Cardiac fibroblast (primary cell): ENCODE measurements around the gene TRIM8.
A peak's percentile ranks its signal among the peaks of the same experiment; 100 is the strongest.

Experiments used
- DNase-seq, 2 donors: peaks; one replicate each; pipeline versions ENCODE4 v3.0.0 to v3.0.0-alpha.2; 2010; ENCODE audit warnings: low read depth in 2 of 2
- H3K4me3 ChIP-seq, 2 donors: replicated peaks in 1 of 2; 1 replicate in 1 of 2; 2 replicates in 1 of 2; pipeline ENCODE4 v1.5.1; 2011; ENCODE audit warnings: low read depth in 2 of 2, low read length in 2 of 2, mild to moderate bottlenecking in 2 of 2, moderate library complexity in 1 of 2
- TF ChIP-seq, protein P1 (sequence below): IDR thresholded peaks from one replicate; pipeline ENCODE4 v1.5.1; 2011; ENCODE audit warnings: low read depth, mild to moderate bottlenecking, low read length, inconsistent platforms

The TRIM8 gene

DNA sequence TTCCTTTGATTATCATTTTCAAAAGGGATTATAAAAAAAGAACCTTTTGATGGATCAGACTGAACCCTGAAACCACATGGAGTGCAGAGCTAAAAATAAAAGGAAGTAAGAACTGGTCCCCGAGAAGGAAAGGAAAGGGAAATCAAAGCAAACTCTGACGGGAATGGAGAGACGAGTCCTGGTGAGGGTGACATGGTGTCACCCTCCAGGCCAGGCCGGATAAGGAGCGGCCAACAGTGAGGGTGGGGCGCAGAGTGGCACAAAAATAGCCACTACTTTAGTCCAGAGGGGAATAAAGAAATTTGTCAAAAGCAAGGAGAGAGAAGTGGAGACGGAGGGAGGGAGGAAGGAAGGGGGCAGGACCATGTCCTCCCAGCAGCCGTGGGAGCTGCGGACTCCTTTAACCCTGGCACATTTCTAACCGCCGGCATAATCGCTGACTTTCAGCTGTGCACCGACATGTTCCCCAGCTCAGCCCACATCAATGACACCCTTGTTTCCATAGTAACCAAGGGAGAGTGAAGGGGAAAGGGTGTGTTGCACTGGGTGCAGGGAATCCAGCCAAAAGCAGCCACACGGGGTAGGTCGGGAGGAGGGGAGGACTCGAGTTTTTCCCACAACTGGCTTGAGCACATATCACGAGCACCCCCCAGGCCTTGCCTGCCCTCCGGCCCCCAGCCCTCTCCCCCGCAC, 29.7 kb downstream of the TRIM8 start:
- peak; percentile 83 to 88 for DNase-seq
- TF ChIP-seq, protein P1, sequence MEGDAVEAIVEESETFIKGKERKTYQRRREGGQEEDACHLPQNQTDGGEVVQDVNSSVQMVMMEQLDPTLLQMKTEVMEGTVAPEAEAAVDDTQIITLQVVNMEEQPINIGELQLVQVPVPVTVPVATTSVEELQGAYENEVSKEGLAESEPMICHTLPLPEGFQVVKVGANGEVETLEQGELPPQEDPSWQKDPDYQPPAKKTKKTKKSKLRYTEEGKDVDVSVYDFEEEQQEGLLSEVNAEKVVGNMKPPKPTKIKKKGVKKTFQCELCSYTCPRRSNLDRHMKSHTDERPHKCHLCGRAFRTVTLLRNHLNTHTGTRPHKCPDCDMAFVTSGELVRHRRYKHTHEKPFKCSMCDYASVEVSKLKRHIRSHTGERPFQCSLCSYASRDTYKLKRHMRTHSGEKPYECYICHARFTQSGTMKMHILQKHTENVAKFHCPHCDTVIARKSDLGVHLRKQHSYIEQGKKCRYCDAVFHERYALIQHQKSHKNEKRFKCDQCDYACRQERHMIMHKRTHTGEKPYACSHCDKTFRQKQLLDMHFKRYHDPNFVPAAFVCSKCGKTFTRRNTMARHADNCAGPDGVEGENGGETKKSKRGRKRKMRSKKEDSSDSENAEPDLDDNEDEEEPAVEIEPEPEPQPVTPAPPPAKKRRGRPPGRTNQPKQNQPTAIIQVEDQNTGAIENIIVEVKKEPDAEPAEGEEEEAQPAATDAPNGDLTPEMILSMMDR = no peak

DNA sequence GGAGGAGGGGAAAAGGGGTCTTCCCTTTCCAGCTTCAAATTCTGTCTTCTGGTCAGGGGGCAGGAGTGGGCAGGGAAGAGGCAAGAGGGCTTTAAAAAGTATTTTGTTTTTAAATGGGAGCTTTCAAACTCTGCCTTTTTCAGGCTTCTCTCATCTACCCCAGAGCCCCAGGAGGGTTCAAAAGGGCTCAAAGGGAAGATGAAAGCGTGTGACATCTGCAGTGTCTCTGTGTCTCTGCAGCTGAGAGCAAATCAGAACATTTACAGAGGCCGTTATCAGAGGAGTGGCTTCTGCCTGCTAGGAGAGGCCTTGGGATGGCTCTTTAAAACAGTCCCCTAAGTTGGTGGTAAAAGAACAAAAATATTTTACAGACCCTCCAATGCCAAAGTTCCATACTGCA, 30.3 kb downstream of the TRIM8 start:
- peak overlapping the region in 1 of 2 donors; percentile 11 for H3K4me3 ChIP-seq
- DNase-seq = no peak
- TF ChIP-seq, protein P1 = no peak

More for the DNA sequence above, 29.7 kb downstream of the TRIM8 start:
- peak overlapping the region in 1 of 2 donors; percentile 11 for H3K4me3 ChIP-seq

DNA sequence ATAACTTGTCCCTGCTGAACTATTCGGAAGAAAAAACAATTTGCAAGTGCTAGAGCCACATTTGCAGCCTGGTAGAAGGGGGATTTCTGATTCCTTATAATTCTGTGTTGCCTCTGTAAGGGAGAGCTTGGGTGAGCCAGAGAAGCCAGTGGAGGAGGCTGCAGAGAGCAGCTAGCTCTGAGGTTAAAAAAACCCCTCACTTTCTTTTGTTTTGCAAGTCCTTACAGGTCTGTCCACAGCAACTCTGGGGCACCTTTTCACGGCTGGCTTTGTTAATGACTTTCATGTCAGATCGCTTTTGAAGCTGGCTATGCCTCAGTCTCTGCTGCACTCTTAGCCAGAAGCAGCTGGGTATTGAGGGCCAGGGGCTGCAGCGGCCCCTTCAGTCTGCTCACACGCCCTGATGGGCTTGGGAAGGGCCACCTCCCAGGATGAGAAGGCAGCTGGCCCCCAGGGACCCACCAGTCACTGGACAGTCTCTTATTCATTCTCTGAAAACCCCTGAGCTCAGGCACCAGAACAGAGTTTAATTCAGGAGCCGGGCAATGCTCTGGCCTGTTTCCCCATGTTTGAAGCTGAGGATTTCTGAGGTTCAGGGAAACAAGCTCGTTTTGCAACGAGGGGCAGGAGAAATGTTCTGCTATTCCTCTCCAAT, 30.9 kb downstream of the TRIM8 start:
- TF ChIP-seq, protein P1 = no peak
- peak in 1 of 2 donors; percentile 26 for DNase-seq
- no peak overlapping the region for H3K4me3 ChIP-seq

DNA sequence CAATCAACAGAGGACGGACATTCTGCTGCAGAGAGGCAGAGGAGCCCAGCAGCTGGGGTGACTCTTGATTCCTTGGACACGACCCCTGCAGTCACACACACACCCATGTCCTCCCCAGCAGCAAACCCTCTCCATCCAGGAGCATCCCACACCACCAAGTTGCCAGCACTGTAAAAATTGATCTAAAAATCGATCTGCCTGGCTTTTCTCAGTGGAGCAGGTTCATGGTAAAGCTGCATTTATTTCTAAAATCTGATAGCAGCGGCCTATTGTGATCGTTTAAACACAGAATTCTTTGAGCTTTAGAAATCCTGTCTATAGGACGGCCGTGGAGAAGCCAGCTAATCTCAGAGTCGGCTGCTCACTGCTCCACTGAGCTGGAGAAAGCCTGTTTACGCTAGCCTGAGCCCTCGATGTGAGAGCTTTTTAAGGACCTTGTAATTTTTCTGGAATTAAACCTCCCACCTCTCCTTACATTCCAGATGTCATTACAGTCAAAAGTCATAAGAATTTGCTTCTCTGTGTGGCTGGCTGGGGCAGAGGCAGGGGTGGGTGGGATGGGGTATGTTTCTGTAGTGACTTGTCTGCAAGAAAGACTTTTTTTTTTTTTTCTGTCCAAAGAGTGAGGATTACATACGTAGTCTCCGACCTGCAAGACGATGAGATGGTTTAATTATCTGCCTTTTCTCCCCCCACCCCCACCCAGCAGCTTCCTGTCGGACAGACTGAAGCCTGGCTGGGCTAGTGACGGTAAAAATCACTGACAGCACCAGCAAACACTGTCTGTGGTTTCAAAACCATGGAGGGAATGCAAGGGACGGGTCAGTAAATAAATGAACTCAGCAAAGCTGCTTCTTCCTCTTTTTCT, 31.6 kb downstream of the TRIM8 start:
- TF ChIP-seq, protein P1 = no peak
- H3K4me3 ChIP-seq = no peak overlapping the region
- peak; percentile 91 to 92 for DNase-seq

DNA sequence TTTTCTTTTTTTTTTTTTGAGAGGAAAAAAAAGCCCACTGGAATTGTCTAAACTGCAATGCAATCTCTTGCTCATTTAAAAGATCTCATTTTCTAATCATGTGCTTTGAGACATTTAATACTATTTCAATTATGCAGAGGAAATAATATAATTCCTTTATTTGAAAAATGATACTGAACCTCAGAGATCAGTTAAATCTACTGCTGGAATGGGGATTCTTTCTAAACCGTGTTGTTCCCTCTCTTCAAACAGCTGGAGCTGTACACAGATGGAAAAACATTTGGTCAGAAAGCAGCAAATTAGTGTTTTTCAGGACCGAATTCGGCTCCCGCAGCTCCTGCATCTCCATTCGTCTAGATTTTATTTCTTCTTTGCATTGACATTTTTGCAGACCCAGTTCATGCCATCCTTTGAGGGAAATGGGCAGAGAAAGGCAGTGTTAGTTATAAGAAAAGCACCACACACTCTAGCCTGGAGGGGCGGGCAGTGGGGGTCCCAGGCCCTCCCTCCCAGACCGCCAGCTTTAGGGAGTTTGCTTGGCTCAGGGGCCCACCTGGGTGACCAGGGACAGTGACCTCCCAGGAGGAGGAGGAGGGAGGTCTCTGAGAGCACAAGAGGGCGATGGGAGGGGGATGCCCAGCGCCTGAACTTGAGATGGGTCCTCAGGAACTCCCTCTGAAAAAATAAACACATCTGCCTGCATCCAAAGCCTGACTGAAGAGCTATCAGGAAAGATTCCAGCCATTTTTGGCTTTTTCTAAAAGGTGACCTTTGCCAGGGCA, 32.4 kb downstream of the TRIM8 start:
- H3K4me3 ChIP-seq = no peak overlapping the region
- TF ChIP-seq, protein P1 = no peak
- DNase-seq = no peak
